CD4-positive, alpha-beta T cell treated with Interferon alpha-2 for 1 hour (primary cell): ENCODE results near the gene UST.
"Not testable (repeated sequence)": the region's sequence is repeated elsewhere in the genome, so short reads cannot be mapped to it uniquely, and the experiment has no call there.

ENCODE experiments used
- DNase-seq, 2 donors: peaks; one replicate each; pipeline ENCODE4 v3.0.0-alpha.2; 2020 to 2022

Gene UST

DNA sequence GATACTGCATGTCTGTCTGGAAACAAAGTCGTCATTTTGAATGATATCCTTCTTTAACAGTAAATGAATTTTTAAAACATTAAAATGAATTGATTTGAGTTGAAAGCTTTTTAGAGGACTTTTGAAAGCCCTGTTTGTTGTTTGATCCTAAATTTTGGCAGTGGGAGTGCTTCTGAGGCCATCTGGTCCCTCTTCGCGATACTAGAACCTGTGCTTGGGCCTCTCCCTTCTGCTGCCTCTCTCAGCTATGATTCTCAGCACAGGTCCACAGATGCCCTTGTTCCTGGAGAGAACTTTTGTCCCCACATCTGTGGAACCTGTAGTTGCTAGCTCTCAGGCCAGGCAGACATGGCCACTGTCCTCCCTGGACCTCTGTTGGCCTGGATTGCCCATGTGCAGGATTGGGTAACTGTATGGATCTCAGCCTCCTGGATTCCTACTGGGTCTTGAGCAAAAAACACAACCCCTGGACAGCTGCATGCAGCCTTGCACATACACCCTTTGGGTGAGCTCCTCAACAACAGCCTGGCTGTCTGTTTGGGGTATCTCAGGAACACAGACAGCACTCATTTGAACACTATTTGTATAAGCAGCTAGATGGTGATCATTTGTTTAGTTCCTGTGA, 21.9 kb downstream of the UST start:
- no peak for DNase-seq

DNA sequence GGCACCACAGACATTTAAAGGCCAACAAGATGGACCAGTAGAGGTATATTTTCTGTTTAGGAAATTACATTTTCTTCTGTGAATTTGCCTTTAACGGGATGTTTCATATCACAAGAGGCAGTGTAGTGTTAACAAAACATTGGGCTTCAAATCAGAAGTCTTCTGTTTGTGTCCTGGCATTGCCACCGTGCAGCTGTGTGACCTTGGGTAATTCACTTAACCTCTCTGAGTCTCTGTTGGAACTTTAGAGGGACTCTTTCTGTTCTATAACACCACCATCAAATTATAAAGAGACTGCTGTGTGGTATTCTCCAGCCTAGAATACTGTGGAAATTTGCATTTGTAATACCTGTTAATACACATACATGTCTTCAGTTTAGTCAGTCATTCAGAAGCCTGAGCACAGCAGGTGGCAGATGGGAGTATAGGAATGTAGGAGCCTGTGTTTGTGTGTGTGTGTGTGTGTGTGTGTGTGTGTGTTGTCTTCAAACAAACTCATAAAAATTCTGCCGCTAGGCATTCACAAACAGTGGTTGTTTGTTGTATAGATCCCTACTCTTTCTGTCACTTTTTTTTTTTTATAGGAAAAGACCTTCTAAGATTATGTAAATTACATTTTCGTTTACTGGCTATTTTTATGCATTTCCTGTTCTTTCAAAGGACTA, 22.6 kb downstream of the UST start:
- DNase-seq = no peak

DNA sequence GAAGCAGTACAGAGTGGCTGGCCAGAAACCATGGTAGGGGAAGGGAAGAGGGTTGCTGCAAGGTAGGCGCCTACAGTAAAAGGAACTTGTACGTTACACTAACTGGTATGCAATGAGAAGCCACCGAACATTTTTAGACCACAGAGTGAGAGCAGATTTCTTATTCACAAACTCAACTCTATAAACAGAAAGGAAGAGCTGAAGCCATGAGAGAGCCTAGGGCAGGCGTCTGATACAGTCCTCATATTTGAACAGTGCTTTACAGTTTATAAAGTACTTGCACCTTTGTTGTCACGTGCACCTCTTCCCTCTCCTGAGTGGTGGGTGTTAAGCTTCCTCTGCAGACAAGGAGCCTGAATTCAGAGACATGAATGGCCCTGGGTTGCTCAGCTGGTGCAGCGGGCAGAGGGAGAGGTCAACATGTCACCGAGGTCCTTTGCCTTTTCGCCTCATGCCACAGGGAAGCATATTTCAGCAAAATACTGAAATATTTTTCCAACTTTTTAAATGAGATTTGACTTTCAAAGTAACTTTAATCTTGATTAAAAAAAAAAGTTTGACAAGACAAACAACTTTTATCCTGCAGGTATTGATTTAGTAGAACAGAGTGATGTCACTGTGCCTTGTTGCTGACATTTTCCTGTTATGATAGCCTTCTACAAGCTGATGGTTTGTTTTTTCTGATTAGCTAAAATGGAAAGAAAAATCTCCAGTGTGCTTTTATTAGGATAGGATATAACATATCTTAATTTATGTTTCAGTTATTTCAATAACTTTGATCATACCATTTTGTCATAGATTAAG, 23.8 kb downstream of the UST start:
- DNase-seq = no peak

DNA sequence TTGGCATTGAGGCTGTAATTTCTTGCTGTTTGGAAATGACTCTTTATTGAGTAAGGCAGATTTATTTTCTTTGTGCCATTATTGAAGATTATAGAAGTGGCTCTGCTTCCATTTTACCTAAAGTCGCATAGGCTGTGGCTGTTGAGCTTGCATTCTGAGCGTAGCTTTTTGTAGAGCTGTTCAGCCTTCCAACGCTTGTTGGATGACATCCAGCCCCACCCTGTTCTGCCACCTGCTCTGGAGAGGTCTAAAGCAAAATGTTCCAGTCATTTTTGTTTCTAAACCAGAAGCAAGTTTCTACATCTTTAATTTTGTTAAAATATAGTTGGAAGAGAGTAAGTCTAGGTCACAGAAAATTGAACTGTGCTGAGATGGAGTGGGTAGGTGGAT, 24.4 kb downstream of the UST start:
- DNase-seq = no peak

DNA sequence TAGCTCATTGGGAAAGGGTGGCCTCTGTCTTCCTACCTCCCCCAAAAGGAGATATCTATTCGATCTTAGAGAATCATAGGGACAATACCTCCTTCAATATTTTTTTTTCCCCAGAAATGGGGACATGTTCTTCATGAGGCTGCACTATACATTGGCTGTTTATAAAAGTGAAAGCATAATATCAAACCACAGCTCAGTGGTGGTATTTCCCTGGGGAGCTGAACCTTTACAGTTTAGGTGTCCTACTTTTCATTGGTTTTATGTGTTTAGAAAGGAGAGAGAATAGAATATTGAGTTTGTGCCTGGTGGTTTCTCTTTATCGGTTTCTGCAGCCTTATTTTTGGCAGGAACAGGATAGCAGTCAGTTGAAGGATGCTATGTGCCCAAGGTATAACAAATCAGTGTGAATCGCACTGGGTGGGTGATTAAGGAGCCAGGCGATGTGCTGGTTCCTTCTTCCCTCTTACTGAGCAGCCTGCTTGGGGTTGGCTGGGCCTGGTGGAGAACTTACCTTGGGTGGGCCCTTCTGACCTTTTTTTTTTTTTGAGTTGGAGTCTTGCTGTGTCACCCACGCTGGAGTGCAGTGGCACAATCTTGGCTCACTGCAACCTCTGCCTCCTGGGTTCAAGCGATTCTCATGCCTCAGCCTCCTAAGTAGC, 25.2 kb downstream of the UST start:
- DNase-seq = peak in 1 of 2 donors; percentile 20

DNA sequence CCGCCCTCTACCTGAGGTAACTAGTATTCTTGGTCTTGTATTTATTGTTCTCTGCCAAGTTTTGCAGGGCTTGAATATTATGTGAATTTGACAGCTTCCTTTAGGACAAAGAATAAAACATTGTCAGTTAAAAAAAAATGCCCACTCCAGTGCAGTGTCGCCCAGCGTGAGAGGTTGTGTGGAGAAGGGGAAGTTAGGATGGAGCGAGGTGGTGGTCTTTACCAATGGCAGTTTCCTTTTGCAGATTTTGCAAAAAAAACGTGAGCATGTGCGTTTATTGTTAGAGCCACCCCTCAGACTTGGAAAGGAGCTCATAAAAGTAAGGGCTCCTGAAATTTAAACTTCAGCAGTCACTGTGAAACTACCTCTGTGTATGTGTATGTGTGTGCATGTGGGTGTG, 28.3 kb downstream of the UST start:
- no peak for DNase-seq

DNA sequence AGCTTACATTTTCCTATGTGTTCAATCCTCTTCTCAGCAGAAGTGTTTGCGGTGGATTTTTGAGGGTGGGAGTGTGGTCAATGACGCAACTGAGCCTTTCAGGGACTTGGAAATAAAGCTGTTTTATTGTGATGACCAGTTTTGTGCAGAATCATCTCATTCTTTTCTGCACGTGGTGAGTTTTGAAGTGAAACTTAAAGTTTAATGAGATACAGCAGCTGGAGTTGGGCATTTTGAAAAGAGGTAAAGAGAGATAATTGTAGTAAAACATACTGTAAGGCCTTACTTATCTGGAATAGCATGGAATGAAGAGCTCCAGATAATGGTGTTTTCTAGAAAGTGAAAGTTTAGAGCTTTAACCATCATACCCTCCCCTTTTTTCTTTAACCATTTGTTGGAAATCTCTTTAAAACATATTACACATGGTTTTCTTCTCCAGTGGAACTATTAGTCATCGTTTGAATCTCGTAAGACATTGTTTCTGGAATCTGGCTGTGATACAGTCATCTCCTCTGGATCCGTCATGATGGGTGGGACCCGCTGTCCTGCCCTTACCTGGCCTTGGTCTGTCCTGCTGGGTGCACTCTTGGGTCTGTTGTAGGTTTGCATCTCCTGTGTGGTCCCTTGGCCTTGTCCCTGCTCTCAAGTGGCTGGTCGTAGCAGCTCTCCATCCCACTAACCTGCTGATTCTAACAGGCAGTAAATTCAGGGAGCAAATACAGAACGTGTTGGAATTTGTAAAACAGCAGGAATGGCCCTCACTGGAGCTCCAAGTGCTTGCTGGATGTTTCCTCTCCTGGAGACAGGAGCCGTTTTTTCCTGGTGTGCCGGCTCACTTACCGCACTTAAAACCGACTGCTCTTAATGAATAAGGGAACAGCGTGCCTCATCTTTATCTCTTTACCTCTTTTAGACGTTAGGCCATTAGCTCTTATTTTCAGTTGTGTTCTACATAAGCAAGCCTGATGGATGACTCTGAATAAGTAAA, 29.8 kb downstream of the UST start:
- no peak for DNase-seq

DNA sequence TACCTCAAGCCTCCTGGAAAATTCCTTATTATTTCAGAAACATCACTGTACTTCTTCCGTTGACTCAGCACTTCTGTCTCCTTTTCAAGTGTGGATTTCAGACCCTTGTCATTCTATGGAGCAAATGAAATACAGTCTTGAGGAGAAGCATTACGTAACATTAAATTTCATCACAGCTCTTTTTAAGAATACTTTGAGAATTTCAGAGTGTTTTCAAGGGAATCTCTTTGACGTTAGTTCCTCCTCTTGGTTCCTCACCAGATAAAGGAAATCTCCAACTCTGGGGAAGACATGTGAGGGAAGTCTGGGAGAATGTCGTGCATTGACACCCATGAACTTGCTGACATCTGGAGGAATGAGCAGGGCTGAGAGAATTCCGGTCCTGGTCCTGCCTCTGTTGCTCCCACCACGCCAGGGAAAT, 32.3 kb downstream of the UST start:
- DNase-seq = no peak

DNA sequence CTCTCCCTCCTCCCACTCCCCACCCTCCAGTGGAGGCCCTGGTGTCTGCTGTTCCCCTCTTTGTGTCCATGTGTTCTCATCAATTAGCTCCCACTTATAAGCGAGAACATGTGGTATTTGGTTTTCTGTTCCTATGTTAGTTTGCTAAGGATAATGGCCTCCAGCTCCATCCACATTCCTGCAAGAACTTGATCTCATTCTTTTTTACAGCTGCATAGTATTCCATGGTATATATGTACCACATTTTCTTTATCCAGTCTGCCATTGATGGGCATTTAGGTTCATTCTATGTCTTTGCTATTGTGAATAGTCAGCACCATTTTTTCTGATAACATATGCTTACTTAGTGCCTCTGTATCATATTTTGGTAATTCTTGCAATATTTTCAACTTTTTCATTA, 33.6 kb downstream of the UST start:
- DNase-seq = not testable (repeated sequence)

DNA sequence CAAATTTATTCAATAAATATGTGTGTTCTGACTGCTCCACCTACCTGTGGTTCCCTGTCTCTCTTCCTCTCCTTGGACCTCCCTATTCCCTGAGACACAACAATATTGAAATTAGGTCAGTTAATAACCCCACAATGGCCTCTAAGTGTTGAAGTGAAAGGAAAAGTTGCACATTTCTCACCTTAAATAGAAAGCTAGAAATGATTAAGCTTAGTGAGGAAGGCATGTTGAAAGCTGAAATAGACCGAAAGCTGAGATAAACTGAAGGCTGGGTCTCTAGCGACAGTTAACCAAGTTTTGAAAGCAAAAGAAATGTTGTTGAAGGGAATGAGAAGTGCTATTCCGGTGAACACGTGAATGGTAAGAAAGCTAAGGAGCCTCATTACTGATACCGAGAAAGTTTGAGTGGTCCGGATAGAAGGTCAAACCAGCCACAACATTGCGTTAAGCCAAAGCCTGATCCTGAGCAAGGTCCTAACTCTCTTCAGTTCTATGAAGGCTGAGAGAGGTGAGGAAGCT, 34.1 kb downstream of the UST start:
- DNase-seq = peak in 1 of 2 donors; percentile 19

DNA sequence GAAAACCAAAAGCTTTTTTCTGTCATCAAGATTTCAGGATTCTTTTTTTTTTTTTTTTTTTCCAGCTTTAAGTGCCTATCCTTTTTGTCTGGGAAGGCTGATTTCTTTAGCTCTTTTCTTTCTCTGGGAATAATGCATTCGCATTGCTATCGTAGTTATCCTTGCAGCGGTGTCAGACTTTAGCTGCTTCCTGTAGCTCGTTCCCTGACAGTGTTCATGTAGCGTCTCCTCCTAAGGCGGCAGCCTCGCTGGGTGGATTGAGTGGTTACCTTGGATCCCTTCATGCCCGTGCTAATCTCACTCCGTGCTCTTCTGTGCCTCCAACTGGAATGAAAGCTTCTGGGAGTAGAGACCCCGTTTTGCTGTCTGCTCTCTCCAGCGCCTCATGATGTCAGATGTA, 43.1 kb downstream of the UST start:
- no peak for DNase-seq

DNA sequence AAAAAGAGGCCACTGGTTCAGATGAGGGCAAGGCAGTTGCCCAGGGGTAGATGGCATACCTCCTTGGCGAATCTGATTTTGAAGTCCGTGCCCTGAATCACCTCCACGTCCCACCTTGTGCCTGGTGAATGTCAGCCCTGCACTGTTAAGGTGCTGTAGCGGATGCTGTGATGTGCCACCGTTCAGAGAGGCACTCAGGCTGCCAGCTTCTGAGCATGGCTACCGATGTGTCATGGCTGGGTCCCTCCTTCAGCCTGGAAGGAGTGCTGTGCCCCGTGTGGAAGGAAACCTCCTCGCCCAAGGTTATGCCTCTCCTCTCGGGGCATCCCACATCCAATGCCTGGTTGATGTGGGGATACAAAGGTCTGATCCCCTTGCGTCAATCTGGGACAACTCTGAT, 43.6 kb downstream of the UST start:
- no peak for DNase-seq

DNA sequence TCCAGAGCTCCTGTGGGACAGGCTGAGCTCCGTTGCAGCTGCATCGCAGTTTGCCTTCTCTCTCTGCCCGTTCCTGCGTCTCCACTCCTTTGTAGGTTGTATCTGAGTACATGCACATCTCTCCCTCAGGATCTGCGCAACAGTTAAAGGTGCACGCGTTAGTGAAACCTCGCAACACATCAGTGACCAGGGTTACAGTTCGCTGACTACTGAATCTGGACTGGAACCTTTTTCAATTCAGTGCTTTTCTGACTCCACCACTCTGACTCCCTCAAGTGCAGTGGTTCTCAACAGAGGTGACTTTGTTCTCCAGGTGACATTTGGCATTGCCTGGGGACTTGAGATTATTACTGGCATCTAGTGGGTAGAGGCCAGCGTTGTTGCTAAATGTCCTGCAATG, 44.0 kb downstream of the UST start:
- DNase-seq = no peak

DNA sequence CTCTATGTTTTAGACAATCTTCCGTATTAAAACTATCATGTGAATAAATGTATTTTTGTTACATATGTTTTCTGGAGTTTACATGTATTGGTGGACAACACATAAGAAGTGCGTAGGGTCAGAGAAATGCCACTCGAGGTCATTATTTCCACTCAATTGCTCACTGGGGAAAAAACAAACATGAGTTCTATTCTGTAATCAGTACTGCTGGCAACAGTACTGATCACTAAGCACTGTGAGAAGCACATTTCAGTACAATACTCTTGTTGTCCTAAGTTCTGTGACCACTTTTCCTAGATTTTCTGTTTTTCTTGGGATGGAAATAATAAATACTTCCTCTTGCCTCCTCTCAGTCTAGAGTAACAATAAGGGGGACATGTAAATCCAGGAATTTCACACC, 44.5 kb downstream of the UST start:
- DNase-seq = no peak

DNA sequence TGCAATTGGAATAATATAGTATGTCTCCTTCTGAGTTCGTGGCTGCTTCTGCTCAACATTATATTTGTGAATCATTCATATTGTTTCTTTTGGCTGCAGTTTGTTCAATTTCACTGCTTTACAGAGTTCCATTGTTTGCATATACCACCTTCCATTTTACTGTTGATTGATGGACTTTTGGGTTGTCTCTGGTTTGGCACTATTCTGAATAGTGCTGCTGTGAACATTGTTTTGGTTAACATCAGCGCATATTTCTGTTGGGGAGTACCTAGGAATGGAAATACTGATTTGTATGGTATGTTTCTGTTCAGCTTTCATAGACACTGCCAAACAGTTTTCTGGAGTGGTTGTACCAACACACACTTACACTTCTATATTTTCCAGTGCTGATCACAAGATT, 46.9 kb downstream of the UST start:
- DNase-seq = no peak

DNA sequence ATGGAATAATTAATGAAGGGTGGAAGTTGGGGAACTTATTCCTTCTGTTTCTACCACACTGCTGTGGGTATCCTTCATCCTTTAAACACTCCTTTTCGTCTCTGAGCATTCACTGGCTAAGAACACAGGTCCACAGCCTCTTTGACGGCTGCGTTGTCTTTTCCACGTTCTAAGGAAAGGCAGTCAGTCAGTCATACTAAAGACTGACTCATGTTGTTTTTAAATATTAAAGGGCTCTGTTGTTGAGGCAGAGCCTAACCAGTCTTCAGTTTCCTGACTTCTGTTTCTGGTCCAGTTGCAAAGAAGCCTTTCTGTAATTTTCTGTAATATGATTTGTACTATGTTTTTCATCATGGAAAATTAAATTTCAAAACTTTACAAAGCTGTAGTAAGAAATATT, 48.0 kb downstream of the UST start:
- no peak for DNase-seq

DNA sequence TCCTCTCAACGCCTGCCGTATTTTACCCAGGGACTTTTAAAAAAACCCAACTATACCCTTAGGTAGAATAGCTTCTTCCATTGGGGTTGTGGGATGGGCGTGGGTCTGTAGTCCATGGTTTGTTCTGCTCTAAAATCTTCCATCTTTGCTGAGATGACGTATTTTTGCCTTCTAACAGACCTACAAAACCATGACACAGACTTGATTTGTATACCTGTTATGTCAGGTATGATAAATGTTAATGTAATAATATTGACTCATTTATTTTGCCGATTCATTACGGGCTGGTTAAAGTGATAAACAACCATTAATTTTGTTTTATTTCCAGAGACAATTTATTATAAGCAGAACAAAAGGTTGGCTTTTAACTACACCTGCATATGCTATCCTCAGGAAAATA, 48.7 kb downstream of the UST start:
- DNase-seq = no peak

DNA sequence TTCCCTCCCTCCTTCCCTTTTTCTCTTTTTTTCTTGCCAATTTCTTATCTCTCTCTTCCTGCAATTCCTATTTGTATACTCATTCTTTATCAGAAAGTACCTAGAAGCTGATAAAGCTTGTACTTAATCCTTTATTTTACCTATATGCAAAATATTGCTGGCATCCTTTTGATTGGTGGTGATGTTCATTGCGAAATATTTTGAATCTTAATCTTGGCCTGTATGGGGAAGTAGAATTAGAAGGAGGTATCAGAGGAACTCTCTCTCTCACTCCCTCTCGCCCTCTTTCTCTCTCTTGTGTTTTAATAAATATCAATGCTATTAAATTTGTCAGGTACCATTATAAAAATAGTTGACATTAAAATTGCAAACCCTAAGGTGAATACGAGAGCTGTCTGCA, 52.8 kb downstream of the UST start:
- no peak for DNase-seq

DNA sequence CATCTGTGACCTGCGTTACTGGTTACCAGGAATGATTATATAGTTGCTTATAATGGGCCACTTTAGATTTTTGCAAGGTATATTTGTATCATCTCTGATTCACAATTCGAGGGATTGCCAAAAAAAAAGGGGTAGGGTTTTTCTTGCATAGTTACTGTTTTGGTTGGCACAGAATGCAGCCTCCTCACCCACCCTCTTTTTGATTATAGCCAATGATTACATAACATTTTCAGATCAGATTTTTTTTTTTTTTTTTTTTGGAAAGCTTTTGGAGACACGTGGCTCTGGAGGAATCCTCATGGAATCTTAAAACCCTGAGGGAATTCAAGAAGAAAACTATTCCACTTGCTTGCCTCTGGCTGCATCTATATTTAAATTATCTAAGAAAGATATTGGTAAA, 53.7 kb downstream of the UST start:
- no peak for DNase-seq

DNA sequence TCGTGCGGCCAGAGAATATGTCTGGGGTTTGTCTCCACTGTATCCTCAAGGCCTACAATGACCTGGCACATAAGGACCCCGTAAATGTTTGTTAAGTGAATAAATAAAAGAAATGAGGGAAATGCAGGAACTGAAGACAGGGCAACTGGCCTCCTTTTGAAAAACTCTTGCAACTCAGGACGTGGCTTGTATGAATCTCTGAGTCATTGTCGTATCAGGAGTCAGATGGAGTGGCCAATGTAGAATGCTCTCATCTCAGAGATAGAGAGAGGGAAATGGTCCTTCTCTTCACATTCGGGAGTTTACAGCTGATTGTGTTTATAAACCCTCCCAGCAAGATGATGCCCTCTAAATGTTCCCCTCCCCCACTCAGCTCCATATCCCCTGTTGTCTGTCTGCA, 57.1 kb downstream of the UST start:
- no peak for DNase-seq

DNA sequence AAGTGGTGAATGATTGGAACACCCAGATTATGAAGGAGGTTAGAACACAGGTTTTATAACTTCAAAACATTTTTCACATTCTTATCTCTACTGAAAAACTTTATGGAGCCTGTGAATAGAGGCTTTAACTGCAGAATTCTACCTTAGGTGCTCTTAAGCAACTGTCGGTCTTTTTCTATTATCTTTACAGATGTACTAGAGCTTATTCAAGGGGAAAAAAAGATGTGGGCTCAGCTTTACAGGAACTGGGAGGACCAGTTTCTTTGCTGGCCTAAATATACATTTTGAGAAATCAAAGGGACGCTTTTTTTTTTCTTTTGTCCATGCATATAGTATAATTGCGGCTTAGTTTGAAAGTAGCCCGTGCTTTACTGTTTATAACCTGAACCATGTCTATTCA, 58.9 kb downstream of the UST start:
- no peak for DNase-seq

DNA sequence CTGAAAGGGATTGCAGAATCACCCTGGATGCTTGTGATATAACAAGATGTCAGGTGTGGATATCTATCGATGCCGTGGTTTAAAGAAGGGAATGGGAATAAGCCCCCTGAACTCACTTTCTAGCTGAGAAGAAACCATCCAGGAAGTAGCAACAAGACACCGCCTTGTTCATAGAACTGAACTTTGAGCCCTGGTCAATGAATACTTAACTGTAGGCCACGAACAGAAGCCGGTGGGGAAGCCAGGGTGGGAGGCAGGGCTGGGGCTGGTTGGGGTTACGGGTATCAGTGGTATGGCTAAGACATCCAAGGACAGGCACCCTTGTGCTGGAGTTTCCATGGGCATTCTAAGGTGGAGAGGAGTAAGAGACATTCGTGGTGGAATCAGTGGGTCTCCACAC, 61.0 kb downstream of the UST start:
- DNase-seq = no peak
